Ascending aorta (tissue), 2 donors: ENCODE data around the gene OR4K15. TPM values are rescaled to one million over a fixed set of nuclear protein-coding genes. Genes with fewer than 3 reads are reported as not detected.
"Not testable (repeated sequence)": the region's sequence is repeated elsewhere in the genome, so short reads cannot be mapped to it uniquely, and the experiment has no call there.

Experiments
- DNase-seq, 2 donors: peaks; one replicate each; pipeline ENCODE4 v3.0.0-alpha.2; 2019; ENCODE audit warnings: low spot score in 2 of 2
- H3K27ac ChIP-seq, 2 donors: fragments of 200-600 bp; sonication (generic); one replicate each; pipeline ENCODE4 v1.5.1; 2016 to 2017; ENCODE audit warnings: mild to moderate bottlenecking in 1 of 2
- H3K27me3 ChIP-seq: fragments of 200-600 bp; sonication (generic); one replicate; pipeline ENCODE4 v1.5.1; 2017
- H3K36me3 ChIP-seq, 2 donors: fragments of 200-600 bp; sonication (generic); one replicate each; pipeline ENCODE4 v1.5.1; 2016
- H3K4me1 ChIP-seq, 2 donors: fragments of 200-600 bp; sonication (generic); one replicate each; pipeline ENCODE4 v1.5.1; 2016 to 2017; ENCODE audit warnings: mild to moderate bottlenecking in 1 of 2
- H3K4me3 ChIP-seq, 2 donors: fragments of 200-600 bp; sonication (generic); one replicate each; pipeline ENCODE4 v1.5.1; 2016 to 2017; ENCODE audit warnings: mild to moderate bottlenecking in 1 of 2
- H3K9me3 ChIP-seq, 2 donors: fragments of 200-600 bp; sonication (generic); one replicate each; pipeline ENCODE4 v1.5.1; 2016
- CTCF ChIP-seq, 3 experiments: fragments of 200-600 bp in 2 of 3; fragments of 450-650 bp in 1 of 3; sonication (generic) in 2 of 3; IDR thresholded peaks; one replicate each; pipeline ENCODE4 v1.5.1; 2016 to 2019; ENCODE audit warnings: antibody characterized with exemption in 3 of 3, mild to moderate bottlenecking in 1 of 3, moderate library complexity in 1 of 3
- intact Hi-C: fragments of 100-400 bp; cut with DNase I; formaldehyde crosslinking; loops from one replicate; pipeline ENCODE4 v1.15.1; 2023
- total RNA-seq: library from RNA; depleted of rRNA; stranded (reverse); fragments of >200 nt; gene quantifications from one replicate; pipeline ENCODE4 v1.1.0, GENCODE V29; 2016

Gene OR4K15
- total RNA-seq = not detected

GRCh38 chr14:19975291-19975690 is at the start of gene OR4K15:
OR4K15 (plus strand) TSS chr14:19975591; CDS start chr14:19975591, 0 bp downstream.
- Histone ChIP-seq H3K4me1 (no peaks in the 10 kb centered on the region), H3K4me3 (no peak within 1 kb of the TSS), H3K27me3 (no peaks in the 10 kb centered on the region), H3K9me3 (no peaks in the 10 kb centered on the region), H3K36me3 (no peaks in the 10 kb centered on the region), H3K27ac (no peak within 1 kb of the TSS)
- intact Hi-C loops = no loop called here
- no peak for TF ChIP-seq CTCF (IDR thresholded peaks at IDR 0.05)
- no peak for DNase-seq

GRCh38 chr14:19930617-19931016 is 44.8 kb upstream of the OR4K15 start, which contains the start of gene OR4K1:
OR4K1 (plus strand) TSS chr14:19930917; CDS start chr14:19935667, 4,750 bp downstream.
- no peaks in the 10 kb centered on the region for H3K27me3 ChIP-seq
- DNase-seq = no peak
- H3K36me3 ChIP-seq = no peaks in the 10 kb centered on the region
- intact Hi-C loops = no loop called here
- no peaks in the 10 kb centered on the region for H3K9me3 ChIP-seq
- no peak within 1 kb of the TSS for H3K27ac ChIP-seq
- TF ChIP-seq CTCF (IDR thresholded peaks at IDR 0.05) = no peak
- H3K4me3 ChIP-seq = no peak within 1 kb of the TSS
- no peaks in the 10 kb centered on the region for H3K4me1 ChIP-seq

- no peak for DNase-seq
- H3K4me1 ChIP-seq = no peaks in the 10 kb centered on the region
- H3K4me3 ChIP-seq = no peak overlapping the region
- intact Hi-C loops = no loop called here
- TF ChIP-seq CTCF (IDR thresholded peaks at IDR 0.05) = no peak
- H3K27ac ChIP-seq = no peak overlapping the region
- H3K27me3 ChIP-seq = no peaks in the 10 kb centered on the region
- no peaks in the 10 kb centered on the region for H3K9me3 ChIP-seq
- no peaks in the 10 kb centered on the region for H3K36me3 ChIP-seq
Measured at GRCh38 chr14:19941668-19942067, 33.7 kb upstream of the OR4K15 start.

GRCh38 chr14:19947413-19948090 is 27.8 kb upstream of the OR4K15 start:
- intact Hi-C loops = no loop called here
- DNase-seq = no peak
- Histone ChIP-seq H3K36me3 (no peaks in the 10 kb centered on the region), H3K27ac (no peak overlapping the region), H3K27me3 (no peaks in the 10 kb centered on the region), H3K4me3 (no peak overlapping the region), H3K9me3 (no peaks in the 10 kb centered on the region), H3K4me1 (no peaks in the 10 kb centered on the region)
- TF ChIP-seq CTCF (IDR thresholded peaks at IDR 0.05) = no peak

- H3K9me3 ChIP-seq = no peaks in the 10 kb centered on the region
- DNase-seq = no peak
- no peaks in the 10 kb centered on the region for H3K27me3 ChIP-seq
- H3K36me3 ChIP-seq = no peaks in the 10 kb centered on the region
- no peak for TF ChIP-seq CTCF (IDR thresholded peaks at IDR 0.05)
- no peak overlapping the region for H3K27ac ChIP-seq
- intact Hi-C loops = no loop called here
- H3K4me1 ChIP-seq = no peaks in the 10 kb centered on the region
- H3K4me3 ChIP-seq = no peak overlapping the region
Measured at GRCh38 chr14:19949218-19949617, 26.2 kb upstream of the OR4K15 start.

- intact Hi-C loops = not testable (repeated sequence)
Measured at GRCh38 chr14:19969735-19970134, 5.7 kb upstream of the OR4K15 start.

More at GRCh38 chr14:19969735-19970134, 5.7 kb upstream of the OR4K15 start:
- H3K27ac ChIP-seq, H3K4me1 ChIP-seq, DNase-seq, H3K36me3 ChIP-seq, H3K4me3 ChIP-seq, H3K27me3 ChIP-seq, H3K9me3 ChIP-seq: not testable (repeated sequence)
